Spinal cord (tissue), 10 donors: Measurements from ENCODE around the gene HMHB1. TPM values are rescaled to one million over a fixed set of nuclear protein-coding genes. Genes with fewer than 3 reads are reported as not detected.

Experiments used
- DNase-seq, 6 donors: peaks; one replicate each; pipeline versions ENCODE4 v3.0.0 to v3.0.0-alpha.2; 2013 to 2015; ENCODE audit warnings: low spot score in 6 of 6, low read depth in 4 of 6
- H3K27ac ChIP-seq: one replicate; pipeline ENCODE4 v1.5.1; 2013; ENCODE audit warnings: low read depth, low read length, control low read depth
- H3K27me3 ChIP-seq: one replicate; pipeline ENCODE4 v1.6.1; 2013; ENCODE audit warnings: low read length; ENCODE audit not compliant: control insufficient read depth, insufficient read depth
- H3K36me3 ChIP-seq: one replicate; pipeline ENCODE4 v1.6.1; 2013; ENCODE audit warnings: low read length; ENCODE audit not compliant: control insufficient read depth, insufficient read depth
- H3K4me1 ChIP-seq: one replicate; pipeline ENCODE4 v1.6.1; 2013; ENCODE audit warnings: low read length; ENCODE audit not compliant: control insufficient read depth, insufficient read depth
- H3K4me3 ChIP-seq: one replicate; pipeline ENCODE4 v1.5.1; 2013; ENCODE audit warnings: low read depth, low read length, control low read depth
- H3K9me3 ChIP-seq: one replicate; pipeline ENCODE4 v1.6.1; 2013; ENCODE audit warnings: low read length; ENCODE audit not compliant: control insufficient read depth, insufficient read depth
- WGBS: methylation state at CpG from one replicate; pipeline ENCODE4 v1.1.5; 2013; ENCODE audit warnings: missing lambda C conversion rate; ENCODE audit not compliant: insufficient coverage; 5-methylcytosine and 5-hydroxymethylcytosine counted together
- long read RNA-seq, 4 donors: transcript quantifications; one replicate each; lab custom pipeline, GENCODE V29; 2026
- polyA plus RNA-seq, 2 donors: library from polyadenylated mRNA; unstranded; fragments of 120-200 nt; gene quantifications; one replicate each; pipeline ENCODE4 v1.2.1, GENCODE V29; 2013; ENCODE audit not compliant: insufficient read length in 2 of 2
- total RNA-seq, 2 donors: library from RNA; depleted of rRNA in 1 of 2; stranded (reverse); fragments of 120-200 nt in 1 of 2; fragments of >200 nt in 1 of 2; gene quantifications; one replicate each; pipeline versions ENCODE4 v1.2.3 to v1.2.4, GENCODE V29; 2013 to 2014
- donor health status: healthy.

The HMHB1 gene
- total RNA-seq, result not detected
- not detected for polyA plus RNA-seq
- long read RNA-seq, donor 1, result 0 reads
- long read RNA-seq, donor 2, result 0 reads
- long read RNA-seq, donor 3, result 0 reads
- long read RNA-seq, donor 4, result 0 reads

- no peaks in the 10 kb centered on the region for H3K36me3 ChIP-seq
- H3K4me3 ChIP-seq, result no peak within 1 kb of the TSS
- 88% methylated on average over 12 of the region's 16 CpGs for WGBS
- H3K27me3 ChIP-seq, result no peaks in the 10 kb centered on the region
- DNase-seq, result no peak
- H3K4me1 ChIP-seq, result no peaks in the 10 kb centered on the region
- H3K9me3 ChIP-seq, result no peaks in the 10 kb centered on the region
- H3K27ac ChIP-seq, result no peak within 1 kb of the TSS
These were observed at the start of gene HMHB1 for GRCh38 chr5:143812085-143812705. TSS of gene HMHB1 (plus strand) at chr5:143812161.

DNA sequence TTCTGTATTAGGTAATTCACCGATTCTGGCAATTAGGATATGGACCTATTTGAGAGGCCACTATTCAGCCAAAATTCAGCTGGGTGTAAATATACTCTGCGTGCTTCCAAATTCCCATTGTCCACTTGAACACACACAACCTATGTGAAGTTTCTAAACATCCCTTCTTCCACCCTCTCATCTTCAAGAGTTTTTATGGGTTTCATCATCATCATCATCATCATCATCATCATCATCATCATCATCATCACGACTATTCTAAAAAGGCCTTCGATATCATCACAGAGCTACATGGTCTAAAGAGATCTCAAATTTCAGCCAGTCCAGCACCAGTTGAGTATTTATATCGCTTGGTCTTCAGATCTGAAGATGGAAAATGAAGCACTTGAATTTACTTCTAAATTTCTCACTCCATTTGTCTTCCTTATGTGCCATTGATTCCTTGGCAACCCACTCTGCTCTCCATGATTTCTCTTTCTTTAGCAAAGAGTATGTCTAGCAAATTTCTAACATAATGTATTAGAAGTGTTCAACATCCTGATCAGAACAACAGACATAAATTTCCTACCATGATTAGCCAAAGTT, 49.2 kb upstream of the HMHB1 start:
- no peak for DNase-seq
- no peaks in the 10 kb centered on the region for H3K9me3 ChIP-seq
- H3K36me3 ChIP-seq, result no peaks in the 10 kb centered on the region
- H3K4me1 ChIP-seq, result no peaks in the 10 kb centered on the region
- WGBS, result 100% methylated on average over 2 of the region's 5 CpGs
- no peaks in the 10 kb centered on the region for H3K27me3 ChIP-seq
- no peak overlapping the region for H3K27ac ChIP-seq
- H3K4me3 ChIP-seq, result no peak overlapping the region

- no peak overlapping the region for H3K4me3 ChIP-seq
- H3K27me3 ChIP-seq, result no peaks in the 10 kb centered on the region
- WGBS, result 97% methylated on average over 3 of the region's 3 CpGs
- peaks cover 3% of the 10 kb centered on the region for H3K4me1 ChIP-seq
- no peak for DNase-seq
- H3K9me3 ChIP-seq, result no peaks in the 10 kb centered on the region
- H3K27ac ChIP-seq, result no peak overlapping the region
- no peaks in the 10 kb centered on the region for H3K36me3 ChIP-seq
These were observed 44.8 kb upstream of the HMHB1 start for GRCh38 chr5:143767162-143767561.

DNA sequence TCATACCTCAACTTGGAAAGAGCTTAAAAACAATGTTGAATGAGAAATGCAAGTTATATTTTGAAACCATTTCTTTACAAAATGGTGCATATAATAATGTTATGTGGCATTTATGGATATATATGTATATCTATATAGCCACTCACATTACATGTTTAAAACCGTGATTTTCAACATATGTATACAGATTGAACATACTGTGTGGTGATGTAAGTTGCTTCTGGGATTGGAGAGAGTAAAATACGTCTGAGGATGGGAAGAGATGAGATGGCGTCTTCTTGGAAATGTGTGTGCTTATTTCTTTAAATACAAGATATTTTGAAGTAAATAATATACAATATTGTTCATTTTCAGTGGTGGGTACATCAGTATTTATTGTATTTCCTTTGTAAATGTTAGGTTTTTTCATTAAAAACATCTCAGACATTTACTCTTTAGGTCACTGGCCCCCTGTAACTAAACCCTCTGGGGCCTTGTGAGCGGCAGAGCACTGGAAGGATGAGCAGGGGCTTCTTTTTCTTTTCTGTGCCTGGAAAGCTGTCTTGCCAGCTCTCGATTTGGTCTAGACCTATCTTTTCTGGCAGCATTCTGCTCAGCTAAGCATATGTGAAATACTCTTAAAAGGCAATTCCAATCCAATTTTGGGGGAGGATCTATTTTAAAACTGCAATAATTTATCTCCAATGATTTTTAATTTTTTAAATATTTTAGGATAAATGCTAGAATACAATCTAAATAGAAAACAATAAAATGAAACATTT, 42.8 kb upstream of the HMHB1 start:
- H3K9me3 ChIP-seq, result no peaks in the 10 kb centered on the region
- H3K4me1 ChIP-seq, result peaks cover 3% of the 10 kb centered on the region
- H3K36me3 ChIP-seq, result no peaks in the 10 kb centered on the region
- peak in 1 of 6 donors; percentile 77 for DNase-seq
- WGBS, result 100% methylated on average over 1 of the region's 5 CpGs
- no peak overlapping the region for H3K4me3 ChIP-seq
- H3K27ac ChIP-seq, result no peak overlapping the region
- H3K27me3 ChIP-seq, result no peaks in the 10 kb centered on the region

DNA sequence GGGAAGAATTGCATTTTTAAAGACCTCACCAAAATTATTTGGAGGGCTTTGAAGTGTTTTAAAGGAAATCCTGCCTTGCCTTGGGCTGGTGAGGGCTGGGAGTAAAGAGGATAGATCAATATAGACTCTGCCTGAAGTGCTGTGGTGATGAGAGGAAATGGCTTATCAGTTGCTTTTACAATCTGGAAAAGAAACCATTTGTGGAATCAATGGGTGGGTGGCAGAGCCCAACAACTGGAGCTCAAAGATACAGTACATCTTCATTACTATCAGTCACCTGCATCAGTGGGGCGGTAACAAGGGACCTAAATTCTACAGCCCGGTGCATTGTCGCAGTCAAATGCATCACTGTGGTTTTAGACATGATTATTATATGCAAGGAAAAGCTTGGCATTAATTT, 41.5 kb upstream of the HMHB1 start:
- WGBS, result no CpG with 5 or more reads among the region's 3 CpGs
- no peaks in the 10 kb centered on the region for H3K36me3 ChIP-seq
- peaks cover 3% of the 10 kb centered on the region for H3K4me1 ChIP-seq
- no peak for DNase-seq
- H3K27ac ChIP-seq, result no peak overlapping the region
- no peak overlapping the region for H3K4me3 ChIP-seq
- no peaks in the 10 kb centered on the region for H3K27me3 ChIP-seq
- H3K9me3 ChIP-seq, result no peaks in the 10 kb centered on the region

GRCh38 chr5:143771189-143771588, 40.8 kb upstream of the HMHB1 start:
- no peak overlapping the region for H3K4me3 ChIP-seq
- 71% methylated on average over 1 of the region's 4 CpGs for WGBS
- DNase-seq, result no peak
- no peaks in the 10 kb centered on the region for H3K9me3 ChIP-seq
- no peaks in the 10 kb centered on the region for H3K36me3 ChIP-seq
- H3K4me1 ChIP-seq, result peaks cover 3% of the 10 kb centered on the region
- no peak overlapping the region for H3K27ac ChIP-seq
- H3K27me3 ChIP-seq, result no peaks in the 10 kb centered on the region

GRCh38 chr5:143771602-143772001, 40.4 kb upstream of the HMHB1 start:
- no peaks in the 10 kb centered on the region for H3K27me3 ChIP-seq
- no peaks in the 10 kb centered on the region for H3K36me3 ChIP-seq
- H3K27ac ChIP-seq, result no peak overlapping the region
- no peaks in the 10 kb centered on the region for H3K9me3 ChIP-seq
- no peak overlapping the region for H3K4me3 ChIP-seq
- no CpG with 5 or more reads among the region's 2 CpGs for WGBS
- no peak for DNase-seq
- peaks cover 3% of the 10 kb centered on the region for H3K4me1 ChIP-seq

DNA sequence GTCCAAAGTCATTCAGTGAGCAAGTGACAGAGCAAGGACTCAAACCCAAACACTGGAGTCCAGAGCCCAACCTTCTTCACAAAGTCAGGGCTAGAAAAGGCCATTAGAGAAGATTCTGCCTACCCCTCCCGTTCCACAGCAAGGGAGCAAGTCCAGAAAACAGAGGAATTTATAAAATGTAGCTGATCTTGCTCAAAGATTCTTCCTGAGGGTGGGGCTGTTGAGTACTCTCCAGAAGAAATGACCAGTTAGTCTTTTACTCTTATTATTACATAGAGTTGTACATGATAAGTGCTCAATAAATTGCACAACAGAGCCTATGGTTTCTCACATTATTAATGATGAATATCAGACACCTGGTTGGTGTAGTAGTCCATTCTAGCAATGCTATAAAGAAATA, 39.3 kb upstream of the HMHB1 start:
- DNase-seq, result no peak
- Histone ChIP-seq H3K4me1 (peaks cover 3% of the 10 kb centered on the region), H3K9me3 (no peaks in the 10 kb centered on the region), H3K36me3 (no peaks in the 10 kb centered on the region), H3K4me3 (no peak overlapping the region), H3K27me3 (no peaks in the 10 kb centered on the region), H3K27ac (no peak overlapping the region)
- WGBS, result no CpG with 5 or more reads among the region's 1 CpG

- no peaks in the 10 kb centered on the region for H3K36me3 ChIP-seq
- peaks cover 3% of the 10 kb centered on the region for H3K4me1 ChIP-seq
- no peak overlapping the region for H3K27ac ChIP-seq
- no peak overlapping the region for H3K4me3 ChIP-seq
- 100% methylated on average over 1 of the region's 2 CpGs for WGBS
- no peaks in the 10 kb centered on the region for H3K9me3 ChIP-seq
- DNase-seq, result no peak
- H3K27me3 ChIP-seq, result no peaks in the 10 kb centered on the region
These were observed 36.7 kb upstream of the HMHB1 start for GRCh38 chr5:143775258-143775657.
